Suprapubic skin (tissue), 3 donors: ENCODE results near the gene CRYAB.

ENCODE experiments used
- POLR2A ChIP-seq, 2 donors: fragments of 450-650 bp; IDR thresholded peaks; one replicate each; pipeline ENCODE4 v1.6.1; 2017; ENCODE audit warnings: antibody characterized with exemption in 2 of 2, mild to moderate bottlenecking in 2 of 2, moderate library complexity in 2 of 2
- TF ChIP-seq, protein P1 (sequence below), 2 donors: fragments of 200-600 bp in 1 of 2; fragments of 450-650 bp in 1 of 2; sonication (generic) in 1 of 2; IDR thresholded peaks; one replicate each; pipeline ENCODE4 v1.5.1; 2016 to 2019; ENCODE audit warnings: antibody characterized with exemption in 2 of 2, mild to moderate bottlenecking in 1 of 2, moderate library complexity in 1 of 2

DNA sequence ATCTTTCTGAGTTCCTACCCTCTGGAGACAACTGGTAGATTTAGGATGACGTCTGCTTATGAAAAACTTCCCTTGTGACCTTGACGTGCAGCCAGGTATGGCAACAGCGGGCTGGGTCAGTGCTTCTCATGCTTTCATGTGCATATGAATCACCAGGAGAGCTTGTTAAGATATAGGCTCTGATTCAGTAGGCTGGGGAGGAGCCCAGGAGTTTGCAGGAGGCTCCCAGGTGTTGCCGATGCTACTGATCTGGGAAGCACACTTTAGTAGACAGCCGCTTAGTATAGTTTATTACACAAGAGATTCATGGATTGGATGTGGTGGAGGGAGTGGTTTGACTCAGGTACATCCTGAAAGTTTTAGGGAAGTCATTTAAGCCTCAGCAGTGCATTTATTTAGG is 49.3 kb upstream of the CRYAB start:
- TF ChIP-seq, protein P1, sequence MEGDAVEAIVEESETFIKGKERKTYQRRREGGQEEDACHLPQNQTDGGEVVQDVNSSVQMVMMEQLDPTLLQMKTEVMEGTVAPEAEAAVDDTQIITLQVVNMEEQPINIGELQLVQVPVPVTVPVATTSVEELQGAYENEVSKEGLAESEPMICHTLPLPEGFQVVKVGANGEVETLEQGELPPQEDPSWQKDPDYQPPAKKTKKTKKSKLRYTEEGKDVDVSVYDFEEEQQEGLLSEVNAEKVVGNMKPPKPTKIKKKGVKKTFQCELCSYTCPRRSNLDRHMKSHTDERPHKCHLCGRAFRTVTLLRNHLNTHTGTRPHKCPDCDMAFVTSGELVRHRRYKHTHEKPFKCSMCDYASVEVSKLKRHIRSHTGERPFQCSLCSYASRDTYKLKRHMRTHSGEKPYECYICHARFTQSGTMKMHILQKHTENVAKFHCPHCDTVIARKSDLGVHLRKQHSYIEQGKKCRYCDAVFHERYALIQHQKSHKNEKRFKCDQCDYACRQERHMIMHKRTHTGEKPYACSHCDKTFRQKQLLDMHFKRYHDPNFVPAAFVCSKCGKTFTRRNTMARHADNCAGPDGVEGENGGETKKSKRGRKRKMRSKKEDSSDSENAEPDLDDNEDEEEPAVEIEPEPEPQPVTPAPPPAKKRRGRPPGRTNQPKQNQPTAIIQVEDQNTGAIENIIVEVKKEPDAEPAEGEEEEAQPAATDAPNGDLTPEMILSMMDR (IDR thresholded peaks at IDR 0.05) = no peak
- no peak for TF ChIP-seq POLR2A (IDR thresholded peaks at IDR 0.05)
